GM19240 (cell line): ENCODE measurements around the gene TECRL.

Experiments
- DNase-seq: peaks from one replicate; pipeline ENCODE4 v3.0.0; 2011; ENCODE audit warnings: low spot score; ENCODE audit not compliant: insufficient read length

The TECRL gene

GRCh38 chr4:64409300-64409699, at the start of gene TECRL:
TSS of gene TECRL (minus strand) at chr4:64409450. CDS start at chr4:64409351, 99 bp downstream.
- DNase-seq = no peak

GRCh38 chr4:64432674-64433073, 23.4 kb upstream of the TECRL start:
- no peak for DNase-seq

- no peak for DNase-seq
These were observed 21.7 kb upstream of the TECRL start for GRCh38 chr4:64430933-64431332.

GRCh38 chr4:64417974-64418373, 8.7 kb upstream of the TECRL start:
- DNase-seq = no peak

- no peak for DNase-seq
These were observed 2.2 kb downstream of the TECRL start for GRCh38 chr4:64407000-64407399.

- no peak for DNase-seq
These were observed 3.5 kb downstream of the TECRL start for GRCh38 chr4:64405761-64406160.

- no peak for DNase-seq
These were observed 6.6 kb downstream of the TECRL start for GRCh38 chr4:64402684-64403083.

- DNase-seq = no peak
These were observed 9.7 kb downstream of the TECRL start for GRCh38 chr4:64399313-64400109.

GRCh38 chr4:64394469-64394868, 14.8 kb downstream of the TECRL start:
- DNase-seq = no peak

- no peak for DNase-seq
These were observed 21.0 kb downstream of the TECRL start for GRCh38 chr4:64388252-64388651.

- no peak for DNase-seq
These were observed 24.0 kb downstream of the TECRL start for GRCh38 chr4:64385220-64385619.

- DNase-seq = no peak
These were observed 24.7 kb downstream of the TECRL start for GRCh38 chr4:64384237-64385203.

- no peak for DNase-seq
These were observed 40.5 kb downstream of the TECRL start for GRCh38 chr4:64368741-64369140.

- DNase-seq = no peak
These were observed 47.9 kb downstream of the TECRL start for GRCh38 chr4:64361399-64361740.

- no peak for DNase-seq
These were observed 48.4 kb downstream of the TECRL start for GRCh38 chr4:64360664-64361398.

GRCh38 chr4:64359489-64359888, 49.8 kb downstream of the TECRL start:
- no peak for DNase-seq

- DNase-seq = no peak
These were observed 55.3 kb downstream of the TECRL start for GRCh38 chr4:64353904-64354303.

- no peak for DNase-seq
These were observed 67.5 kb downstream of the TECRL start for GRCh38 chr4:64341711-64342110.

- no peak for DNase-seq
These were observed 68.8 kb downstream of the TECRL start for GRCh38 chr4:64340218-64341110.

GRCh38 chr4:64334964-64335363, 74.3 kb downstream of the TECRL start:
- DNase-seq = no peak

- no peak for DNase-seq
These were observed 79.1 kb downstream of the TECRL start for GRCh38 chr4:64330143-64330542.
